ENCODE results near the gene P3H1. TPM values are rescaled to one million over a fixed set of nuclear protein-coding genes. Genes with fewer than 3 reads are reported as not detected.
"Not testable (repeated sequence)": the region's sequence is repeated elsewhere in the genome, so short reads cannot be mapped to it uniquely, and the experiment has no call there.

The P3H1 gene
- total RNA-seq, 4 donors from 2014 or later = 16.6 to 28.0 (median 24.2) TPM

GRCh38 chr1:42758641-42759040 lies 8.2 kb downstream of the P3H1 start:
- Histone ChIP-seq H3K4me3 (replicated peaks in 1 of 3) (no peak overlapping the region), H3K9me3 (no peaks in the 10 kb centered on the region), H3K36me3 (peaks cover 36 to 38% of the 10 kb centered on the region in 2 donors), H3K27ac (no peak overlapping the region), H3K27me3 (no peaks in the 10 kb centered on the region), H3K4me1 (no peaks in the 10 kb centered on the region)
- intact Hi-C loops (cut with DNase I) = loop anchor here (5.0 kb wide), 1 partner anchor 181 kb away; no protein-coding TSS in a partner anchor
- WGBS, 2 donors = 83 to 89% methylated on average over 3 of the region's 3 CpGs
- no peak for DNase-seq
- TF ChIP-seq, protein P1, sequence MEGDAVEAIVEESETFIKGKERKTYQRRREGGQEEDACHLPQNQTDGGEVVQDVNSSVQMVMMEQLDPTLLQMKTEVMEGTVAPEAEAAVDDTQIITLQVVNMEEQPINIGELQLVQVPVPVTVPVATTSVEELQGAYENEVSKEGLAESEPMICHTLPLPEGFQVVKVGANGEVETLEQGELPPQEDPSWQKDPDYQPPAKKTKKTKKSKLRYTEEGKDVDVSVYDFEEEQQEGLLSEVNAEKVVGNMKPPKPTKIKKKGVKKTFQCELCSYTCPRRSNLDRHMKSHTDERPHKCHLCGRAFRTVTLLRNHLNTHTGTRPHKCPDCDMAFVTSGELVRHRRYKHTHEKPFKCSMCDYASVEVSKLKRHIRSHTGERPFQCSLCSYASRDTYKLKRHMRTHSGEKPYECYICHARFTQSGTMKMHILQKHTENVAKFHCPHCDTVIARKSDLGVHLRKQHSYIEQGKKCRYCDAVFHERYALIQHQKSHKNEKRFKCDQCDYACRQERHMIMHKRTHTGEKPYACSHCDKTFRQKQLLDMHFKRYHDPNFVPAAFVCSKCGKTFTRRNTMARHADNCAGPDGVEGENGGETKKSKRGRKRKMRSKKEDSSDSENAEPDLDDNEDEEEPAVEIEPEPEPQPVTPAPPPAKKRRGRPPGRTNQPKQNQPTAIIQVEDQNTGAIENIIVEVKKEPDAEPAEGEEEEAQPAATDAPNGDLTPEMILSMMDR (IDR thresholded peaks at IDR 0.05) = no peak
- no peak for TF ChIP-seq POLR2A (IDR thresholded peaks at IDR 0.05)

GRCh38 chr1:42757892-42758275 lies 8.9 kb downstream of the P3H1 start:
- TF ChIP-seq POLR2A (IDR thresholded peaks at IDR 0.05) = no peak
- TF ChIP-seq, protein P1 (IDR thresholded peaks at IDR 0.05) = no peak
- intact Hi-C loops (cut with DNase I) = loop anchor here (5.0 kb wide), 1 partner anchor 181 kb away; no protein-coding TSS in a partner anchor
- H3K4me1 ChIP-seq = no peaks in the 10 kb centered on the region
- no peaks in the 10 kb centered on the region for H3K9me3 ChIP-seq
- H3K27me3 ChIP-seq = no peaks in the 10 kb centered on the region
- peaks cover 38 to 40% of the 10 kb centered on the region in 2 donors for H3K36me3 ChIP-seq
- H3K27ac ChIP-seq = no peak overlapping the region
- no peak overlapping the region for H3K4me3 ChIP-seq (replicated peaks in 1 of 3)
- no peak for DNase-seq

- Histone ChIP-seq H3K4me3 (replicated peaks in 1 of 3) (no peak overlapping the region), H3K27ac (no peak overlapping the region), H3K9me3 (no peaks in the 10 kb centered on the region), H3K36me3 (peaks cover 39 to 41% of the 10 kb centered on the region in 2 donors), H3K27me3 (no peaks in the 10 kb centered on the region), H3K4me1 (no peaks in the 10 kb centered on the region)
- intact Hi-C loops (cut with DNase I) = loop anchor here (5.0 kb wide), 1 partner anchor 180 kb away; no protein-coding TSS in a partner anchor
- TF ChIP-seq POLR2A (IDR thresholded peaks at IDR 0.05) = no peak
- TF ChIP-seq, protein P1 (IDR thresholded peaks at IDR 0.05) = peak; percentile 18 to 71 (median 60)
- WGBS, 2 donors = 73 to 77% methylated on average over 17 of the region's 17 CpGs
- peak; percentile 9 to 29 for DNase-seq
Measured at GRCh38 chr1:42756956-42757891, 9.6 kb downstream of the P3H1 start.

DNA sequence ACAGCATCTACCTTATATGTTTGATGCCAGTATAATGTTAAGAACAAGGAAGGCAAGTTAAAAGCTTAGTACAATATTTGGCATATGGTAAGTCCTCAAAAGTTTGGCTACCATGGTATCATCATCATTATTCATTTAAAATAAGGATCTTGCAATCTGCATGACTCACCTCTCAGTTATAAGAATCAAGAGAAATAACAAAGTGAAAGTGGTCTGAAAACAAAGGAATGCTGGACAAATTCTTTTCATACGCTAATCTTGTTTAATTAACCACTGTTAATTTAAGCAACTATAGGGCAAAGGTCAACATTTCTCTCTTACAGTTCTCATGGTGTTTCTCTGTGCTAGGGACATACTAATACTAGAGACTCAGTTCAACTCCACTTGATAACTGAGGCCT lies 13.8 kb downstream of the P3H1 start:
- H3K9me3 ChIP-seq = no peaks in the 10 kb centered on the region
- no peaks in the 10 kb centered on the region for H3K27me3 ChIP-seq
- intact Hi-C loops (cut with DNase I) = no loop called here
- no peak overlapping the region for H3K27ac ChIP-seq
- peaks cover 46 to 47% of the 10 kb centered on the region in 2 donors for H3K36me3 ChIP-seq
- H3K4me3 ChIP-seq (replicated peaks in 1 of 3) = no peak overlapping the region
- DNase-seq = no peak
- H3K4me1 ChIP-seq = no peaks in the 10 kb centered on the region
- TF ChIP-seq POLR2A (IDR thresholded peaks at IDR 0.05) = no peak
- TF ChIP-seq, protein P1 (IDR thresholded peaks at IDR 0.05) = no peak
- WGBS, 2 donors = 94% methylated on average over 1 of the region's 1 CpG

DNA sequence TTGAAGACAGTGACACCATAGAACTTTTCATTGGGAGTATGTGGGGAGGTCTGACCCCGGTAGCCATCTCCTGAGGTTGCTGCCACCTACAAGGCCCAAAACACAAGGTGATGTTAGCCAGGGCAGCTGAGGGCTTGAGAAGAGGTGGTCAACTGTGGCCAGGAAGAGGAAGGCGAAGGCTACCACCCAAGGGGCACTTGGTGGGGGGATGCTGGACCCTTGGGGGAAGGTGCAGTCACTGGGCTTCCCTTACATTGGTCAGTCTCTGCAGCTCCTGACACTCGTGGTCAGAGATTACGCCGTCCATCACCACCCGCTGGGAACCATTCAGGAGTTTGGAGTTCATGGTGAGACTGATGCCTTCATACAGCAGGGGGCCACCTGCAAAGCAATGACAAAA lies 14.5 kb downstream of the P3H1 start:
- no peak overlapping the region for H3K4me3 ChIP-seq (replicated peaks in 1 of 3)
- intact Hi-C loops (cut with DNase I) = no loop called here

GRCh38 chr1:42751511-42752070 lies 15.2 kb downstream of the P3H1 start:
- H3K4me1 ChIP-seq; H3K27me3 ChIP-seq; H3K27ac ChIP-seq; DNase-seq; intact Hi-C loops (cut with DNase I); H3K4me3 ChIP-seq (replicated peaks in 1 of 3); H3K9me3 ChIP-seq: not testable (repeated sequence)
- WGBS, 2 donors = 96% methylated on average over 8 of the region's 8 CpGs
- H3K36me3 ChIP-seq = peaks cover 43 to 45% of the 10 kb centered on the region in 2 donors

More for the DNA sequence above, 14.5 kb downstream of the P3H1 start:
- TF ChIP-seq, protein P1 (IDR thresholded peaks at IDR 0.05) = no peak
- TF ChIP-seq POLR2A (IDR thresholded peaks at IDR 0.05) = no peak
- H3K27ac ChIP-seq = no peak overlapping the region
- H3K27me3 ChIP-seq = no peaks in the 10 kb centered on the region
- no peaks in the 10 kb centered on the region for H3K4me1 ChIP-seq
- WGBS, 2 donors = 91 to 95% methylated on average over 6 of the region's 6 CpGs
- no peak for DNase-seq
- peaks cover 40 to 43% of the 10 kb centered on the region in 2 donors for H3K36me3 ChIP-seq
- no peaks in the 10 kb centered on the region for H3K9me3 ChIP-seq

Data from thyroid gland (tissue), 4 donors.